WTC11 (cell line): ENCODE results near the gene FUNDC2.

Experiments
- FOXK1 ChIP-seq: sonication (generic); formaldehyde crosslinking; IDR thresholded peaks from 2 replicates; pipeline ENCODE4 v1.8.0; 2022; ENCODE audit warnings: mild to moderate bottlenecking, moderate library complexity, missing genetic modification reagents
- FOXP1 ChIP-seq: sonication (generic); formaldehyde crosslinking; IDR thresholded peaks from 2 replicates; pipeline ENCODE4 v1.8.0; 2022; ENCODE audit warnings: missing genetic modification reagents, mild to moderate bottlenecking, moderate library complexity, borderline replicate concordance
- TCF7 ChIP-seq: sonication (generic); formaldehyde crosslinking; IDR thresholded peaks from 2 replicates; pipeline ENCODE4 v1.8.0; 2022; ENCODE audit warnings: mild to moderate bottlenecking, low read depth, missing genetic modification reagents, moderate library complexity
- TF ChIP-seq, protein P1 (sequence below): fragments of 200-600 bp; IDR thresholded peaks from 2 replicates; pipeline ENCODE4 v1.8.0; 2022; ENCODE audit warnings: antibody characterized with exemption
- TF ChIP-seq, protein P2 (sequence below): sonication (generic); formaldehyde crosslinking; IDR thresholded peaks from 2 replicates; pipeline ENCODE4 v1.8.0; 2023; ENCODE audit warnings: missing genetic modification reagents, mild to moderate bottlenecking, borderline replicate concordance
- TF ChIP-seq, protein P3 (sequence below): fragments of 250-450 bp; sonication (Bioruptor Pico); conservative IDR thresholded peaks from 2 replicates; pipeline ENCODE4 v1.9.0; 2021; ENCODE audit warnings: mild to moderate bottlenecking
- TF ChIP-seq, protein P4 (sequence below): sonication (generic); formaldehyde crosslinking; IDR thresholded peaks from 2 replicates; pipeline ENCODE4 v1.8.1; 2022; ENCODE audit warnings: missing genetic modification reagents, borderline replicate concordance
- TF ChIP-seq, protein P5 (sequence below): sonication (generic); formaldehyde crosslinking; IDR thresholded peaks from 2 replicates; pipeline ENCODE4 v1.8.1; 2022; ENCODE audit warnings: low read depth, mild to moderate bottlenecking, moderate library complexity, missing genetic modification reagents, borderline replicate concordance

DNA sequence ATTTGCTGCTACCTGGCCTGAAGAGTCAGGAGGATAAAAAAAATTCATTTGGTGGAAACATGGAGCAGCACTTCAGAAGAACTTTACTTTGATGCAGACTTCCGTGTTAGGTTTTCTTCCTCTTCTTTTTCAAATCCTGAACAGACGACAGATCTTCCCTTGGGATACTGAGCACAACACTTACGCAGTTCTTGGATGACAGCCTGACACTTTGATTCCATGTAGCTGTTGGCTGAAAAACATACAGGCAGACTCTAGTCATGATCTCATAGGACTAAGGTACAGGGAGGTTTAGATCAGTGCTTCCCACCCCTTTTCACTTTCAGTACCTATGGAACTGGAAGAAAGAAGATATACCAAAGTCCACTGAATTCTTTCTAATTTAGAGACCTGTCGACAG lies 35.1 kb downstream of the FUNDC2 start:
- no peak for TF ChIP-seq FOXP1
- TF ChIP-seq, protein P1, sequence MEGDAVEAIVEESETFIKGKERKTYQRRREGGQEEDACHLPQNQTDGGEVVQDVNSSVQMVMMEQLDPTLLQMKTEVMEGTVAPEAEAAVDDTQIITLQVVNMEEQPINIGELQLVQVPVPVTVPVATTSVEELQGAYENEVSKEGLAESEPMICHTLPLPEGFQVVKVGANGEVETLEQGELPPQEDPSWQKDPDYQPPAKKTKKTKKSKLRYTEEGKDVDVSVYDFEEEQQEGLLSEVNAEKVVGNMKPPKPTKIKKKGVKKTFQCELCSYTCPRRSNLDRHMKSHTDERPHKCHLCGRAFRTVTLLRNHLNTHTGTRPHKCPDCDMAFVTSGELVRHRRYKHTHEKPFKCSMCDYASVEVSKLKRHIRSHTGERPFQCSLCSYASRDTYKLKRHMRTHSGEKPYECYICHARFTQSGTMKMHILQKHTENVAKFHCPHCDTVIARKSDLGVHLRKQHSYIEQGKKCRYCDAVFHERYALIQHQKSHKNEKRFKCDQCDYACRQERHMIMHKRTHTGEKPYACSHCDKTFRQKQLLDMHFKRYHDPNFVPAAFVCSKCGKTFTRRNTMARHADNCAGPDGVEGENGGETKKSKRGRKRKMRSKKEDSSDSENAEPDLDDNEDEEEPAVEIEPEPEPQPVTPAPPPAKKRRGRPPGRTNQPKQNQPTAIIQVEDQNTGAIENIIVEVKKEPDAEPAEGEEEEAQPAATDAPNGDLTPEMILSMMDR: no peak
- TF ChIP-seq, protein P2, sequence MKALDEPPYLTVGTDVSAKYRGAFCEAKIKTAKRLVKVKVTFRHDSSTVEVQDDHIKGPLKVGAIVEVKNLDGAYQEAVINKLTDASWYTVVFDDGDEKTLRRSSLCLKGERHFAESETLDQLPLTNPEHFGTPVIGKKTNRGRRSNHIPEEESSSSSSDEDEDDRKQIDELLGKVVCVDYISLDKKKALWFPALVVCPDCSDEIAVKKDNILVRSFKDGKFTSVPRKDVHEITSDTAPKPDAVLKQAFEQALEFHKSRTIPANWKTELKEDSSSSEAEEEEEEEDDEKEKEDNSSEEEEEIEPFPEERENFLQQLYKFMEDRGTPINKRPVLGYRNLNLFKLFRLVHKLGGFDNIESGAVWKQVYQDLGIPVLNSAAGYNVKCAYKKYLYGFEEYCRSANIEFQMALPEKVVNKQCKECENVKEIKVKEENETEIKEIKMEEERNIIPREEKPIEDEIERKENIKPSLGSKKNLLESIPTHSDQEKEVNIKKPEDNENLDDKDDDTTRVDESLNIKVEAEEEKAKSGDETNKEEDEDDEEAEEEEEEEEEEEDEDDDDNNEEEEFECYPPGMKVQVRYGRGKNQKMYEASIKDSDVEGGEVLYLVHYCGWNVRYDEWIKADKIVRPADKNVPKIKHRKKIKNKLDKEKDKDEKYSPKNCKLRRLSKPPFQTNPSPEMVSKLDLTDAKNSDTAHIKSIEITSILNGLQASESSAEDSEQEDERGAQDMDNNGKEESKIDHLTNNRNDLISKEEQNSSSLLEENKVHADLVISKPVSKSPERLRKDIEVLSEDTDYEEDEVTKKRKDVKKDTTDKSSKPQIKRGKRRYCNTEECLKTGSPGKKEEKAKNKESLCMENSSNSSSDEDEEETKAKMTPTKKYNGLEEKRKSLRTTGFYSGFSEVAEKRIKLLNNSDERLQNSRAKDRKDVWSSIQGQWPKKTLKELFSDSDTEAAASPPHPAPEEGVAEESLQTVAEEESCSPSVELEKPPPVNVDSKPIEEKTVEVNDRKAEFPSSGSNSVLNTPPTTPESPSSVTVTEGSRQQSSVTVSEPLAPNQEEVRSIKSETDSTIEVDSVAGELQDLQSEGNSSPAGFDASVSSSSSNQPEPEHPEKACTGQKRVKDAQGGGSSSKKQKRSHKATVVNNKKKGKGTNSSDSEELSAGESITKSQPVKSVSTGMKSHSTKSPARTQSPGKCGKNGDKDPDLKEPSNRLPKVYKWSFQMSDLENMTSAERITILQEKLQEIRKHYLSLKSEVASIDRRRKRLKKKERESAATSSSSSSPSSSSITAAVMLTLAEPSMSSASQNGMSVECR (CRISPR knock-in tag): no peak
- TF ChIP-seq, protein P3, sequence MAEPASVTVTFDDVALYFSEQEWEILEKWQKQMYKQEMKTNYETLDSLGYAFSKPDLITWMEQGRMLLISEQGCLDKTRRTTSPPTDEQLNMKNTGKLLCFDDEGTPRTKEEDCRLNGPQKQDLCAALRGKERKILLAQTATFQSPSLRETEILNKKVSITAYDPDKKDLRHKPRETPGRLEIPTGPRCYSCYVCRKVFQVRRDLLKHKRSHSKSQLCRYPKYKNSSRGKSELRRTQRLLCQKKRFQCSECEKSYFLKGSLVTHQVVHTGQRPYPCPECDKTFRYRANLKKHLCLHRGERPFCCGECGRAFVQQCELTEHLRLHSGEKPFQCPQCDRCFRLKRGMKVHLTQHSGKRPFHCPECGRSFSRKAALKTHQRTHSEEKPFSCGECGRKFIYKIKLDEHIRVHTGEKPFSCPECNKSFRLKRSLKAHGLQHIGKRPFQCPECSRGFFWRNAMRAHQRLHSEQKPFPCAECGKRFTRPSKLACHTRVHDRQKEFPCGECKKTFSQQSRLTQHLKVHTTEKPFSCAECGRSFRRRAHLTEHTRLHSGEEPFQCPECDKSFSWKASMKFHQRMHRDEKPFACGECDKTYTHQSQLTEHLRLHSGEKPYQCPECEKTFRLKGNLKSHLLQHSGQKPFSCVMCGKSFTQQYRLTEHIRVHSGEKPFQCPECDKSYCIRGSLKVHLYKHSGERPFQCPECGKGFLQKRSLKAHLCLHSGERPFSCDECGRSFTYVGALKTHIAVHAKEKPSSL: no peak
- no peak for TF ChIP-seq FOXK1 (CRISPR knock-in tag)
- TF ChIP-seq, protein P4, sequence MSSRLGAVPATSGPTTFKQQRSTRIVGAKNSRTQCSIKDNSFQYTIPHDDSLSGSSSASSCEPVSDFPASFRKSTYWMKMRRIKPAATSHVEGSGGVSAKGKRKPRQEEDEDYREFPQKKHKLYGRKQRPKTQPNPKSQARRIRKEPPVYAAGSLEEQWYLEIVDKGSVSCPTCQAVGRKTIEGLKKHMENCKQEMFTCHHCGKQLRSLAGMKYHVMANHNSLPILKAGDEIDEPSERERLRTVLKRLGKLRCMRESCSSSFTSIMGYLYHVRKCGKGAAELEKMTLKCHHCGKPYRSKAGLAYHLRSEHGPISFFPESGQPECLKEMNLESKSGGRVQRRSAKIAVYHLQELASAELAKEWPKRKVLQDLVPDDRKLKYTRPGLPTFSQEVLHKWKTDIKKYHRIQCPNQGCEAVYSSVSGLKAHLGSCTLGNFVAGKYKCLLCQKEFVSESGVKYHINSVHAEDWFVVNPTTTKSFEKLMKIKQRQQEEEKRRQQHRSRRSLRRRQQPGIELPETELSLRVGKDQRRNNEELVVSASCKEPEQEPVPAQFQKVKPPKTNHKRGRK (CRISPR knock-in tag): no peak
- TF ChIP-seq, protein P5, sequence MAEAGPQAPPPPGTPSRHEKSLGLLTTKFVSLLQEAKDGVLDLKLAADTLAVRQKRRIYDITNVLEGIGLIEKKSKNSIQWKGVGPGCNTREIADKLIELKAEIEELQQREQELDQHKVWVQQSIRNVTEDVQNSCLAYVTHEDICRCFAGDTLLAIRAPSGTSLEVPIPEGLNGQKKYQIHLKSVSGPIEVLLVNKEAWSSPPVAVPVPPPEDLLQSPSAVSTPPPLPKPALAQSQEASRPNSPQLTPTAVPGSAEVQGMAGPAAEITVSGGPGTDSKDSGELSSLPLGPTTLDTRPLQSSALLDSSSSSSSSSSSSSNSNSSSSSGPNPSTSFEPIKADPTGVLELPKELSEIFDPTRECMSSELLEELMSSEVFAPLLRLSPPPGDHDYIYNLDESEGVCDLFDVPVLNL (CRISPR knock-in tag): no peak
- no peak for TF ChIP-seq TCF7 (CRISPR knock-in tag)
